NT2/D1 (cell line): ENCODE measurements around the gene EXOC6.

ENCODE experiments used
- SUZ12 ChIP-seq: IDR thresholded peaks from 2 replicates; pipeline ENCODE4 v1.6.1; 2011; ENCODE audit not compliant: insufficient read length, insufficient read depth; ENCODE audit errors: extremely low read depth
- YY1 ChIP-seq: IDR thresholded peaks from 2 replicates; pipeline ENCODE4 v1.6.1; 2011; ENCODE audit not compliant: insufficient read length, insufficient read depth
- ZNF274 ChIP-seq: IDR thresholded peaks from 2 replicates; pipeline ENCODE4 v1.6.1; 2011; ENCODE audit warnings: mild to moderate bottlenecking, low read depth, low read length

GRCh38 chr10:92923416-92923815 is 75.1 kb downstream of the EXOC6 start:
- TF ChIP-seq SUZ12 (no peak), ZNF274 (no peak), YY1 (no peak)
